ENCODE results near the gene PRR23E.

DNA sequence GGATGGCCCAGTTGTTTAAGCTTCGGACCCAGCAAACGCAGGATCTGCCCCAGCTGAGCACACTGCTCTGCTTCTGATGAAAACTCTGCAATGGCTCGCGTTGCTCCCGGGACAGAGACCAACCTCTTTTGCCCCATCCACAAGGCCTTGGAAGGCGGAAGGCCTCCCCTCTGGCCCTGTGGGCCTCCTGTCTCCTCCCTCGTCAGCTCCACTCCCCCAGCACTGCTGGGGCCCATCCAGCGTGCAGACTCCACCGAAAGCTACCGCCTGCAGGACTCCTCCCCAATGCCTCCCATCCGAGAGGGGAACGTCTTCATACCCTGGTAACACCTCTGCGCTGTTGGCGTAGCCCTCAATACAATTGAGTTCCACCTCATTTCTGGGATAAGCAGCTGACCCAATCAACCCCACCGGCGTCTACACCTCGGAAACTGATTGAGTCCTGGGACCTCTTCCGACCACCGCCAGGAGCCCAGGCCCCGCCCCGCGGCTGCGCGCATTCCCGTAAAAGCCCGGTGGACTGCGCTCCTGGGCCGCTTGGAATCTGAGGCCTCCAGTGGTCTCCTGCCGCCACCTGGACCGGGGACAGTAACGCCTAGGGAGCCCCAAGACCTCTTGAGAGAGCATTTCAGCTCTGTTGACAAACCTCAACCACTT lies at the start of gene PRR23E:
- TF ChIP-seq, protein P1, sequence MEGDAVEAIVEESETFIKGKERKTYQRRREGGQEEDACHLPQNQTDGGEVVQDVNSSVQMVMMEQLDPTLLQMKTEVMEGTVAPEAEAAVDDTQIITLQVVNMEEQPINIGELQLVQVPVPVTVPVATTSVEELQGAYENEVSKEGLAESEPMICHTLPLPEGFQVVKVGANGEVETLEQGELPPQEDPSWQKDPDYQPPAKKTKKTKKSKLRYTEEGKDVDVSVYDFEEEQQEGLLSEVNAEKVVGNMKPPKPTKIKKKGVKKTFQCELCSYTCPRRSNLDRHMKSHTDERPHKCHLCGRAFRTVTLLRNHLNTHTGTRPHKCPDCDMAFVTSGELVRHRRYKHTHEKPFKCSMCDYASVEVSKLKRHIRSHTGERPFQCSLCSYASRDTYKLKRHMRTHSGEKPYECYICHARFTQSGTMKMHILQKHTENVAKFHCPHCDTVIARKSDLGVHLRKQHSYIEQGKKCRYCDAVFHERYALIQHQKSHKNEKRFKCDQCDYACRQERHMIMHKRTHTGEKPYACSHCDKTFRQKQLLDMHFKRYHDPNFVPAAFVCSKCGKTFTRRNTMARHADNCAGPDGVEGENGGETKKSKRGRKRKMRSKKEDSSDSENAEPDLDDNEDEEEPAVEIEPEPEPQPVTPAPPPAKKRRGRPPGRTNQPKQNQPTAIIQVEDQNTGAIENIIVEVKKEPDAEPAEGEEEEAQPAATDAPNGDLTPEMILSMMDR (conservative IDR thresholded peaks at IDR 0.05; ENCODE audit: low read depth, low read length): no peak
- TF ChIP-seq EZH2 (IDR thresholded peaks at IDR 0.05; ENCODE audit: low read length, unreplicated experiment) (no peak), EZH2phosphoT487 (IDR thresholded peaks at IDR 0.05; ENCODE audit: borderline replicate concordance, low read length) (no peak)

Data from PC-3 (cell line).